GM19372 (cell line): Measurements from ENCODE around the gene TCEAL9.
"Not testable (repeated sequence)": the region's sequence is repeated elsewhere in the genome, so short reads cannot be mapped to it uniquely, and the experiment has no call there.

ENCODE experiments used
- ATAC-seq: cut with Tn5 transposase; IDR thresholded peaks from one replicate; pipeline ENCODE4 v1.9.1; 2021; ENCODE audit warnings: mild to moderate bottlenecking, low read depth, moderate library complexity; ENCODE audit not compliant: unreplicated experiment

Gene TCEAL9

DNA sequence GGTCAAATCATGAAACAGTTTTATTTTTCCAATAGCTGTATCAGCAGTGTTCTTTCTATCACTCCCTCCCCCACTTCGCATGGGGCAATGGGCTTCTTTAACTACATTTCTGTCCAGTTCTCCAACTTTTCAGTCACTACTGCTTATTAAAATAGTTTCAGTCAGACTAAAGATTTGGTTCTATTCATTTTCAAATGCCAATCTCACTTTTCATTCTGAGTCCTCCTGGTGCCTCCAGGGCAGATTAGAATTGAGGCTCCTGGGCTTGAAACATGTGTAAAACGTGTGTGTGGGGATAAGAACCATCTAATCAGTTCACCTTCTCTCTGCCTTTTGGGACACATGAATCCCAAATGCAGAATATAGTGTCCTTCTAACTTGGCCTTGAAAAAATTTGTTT, 16.6 kb downstream of the TCEAL9 start:
- no peak for ATAC-seq

DNA sequence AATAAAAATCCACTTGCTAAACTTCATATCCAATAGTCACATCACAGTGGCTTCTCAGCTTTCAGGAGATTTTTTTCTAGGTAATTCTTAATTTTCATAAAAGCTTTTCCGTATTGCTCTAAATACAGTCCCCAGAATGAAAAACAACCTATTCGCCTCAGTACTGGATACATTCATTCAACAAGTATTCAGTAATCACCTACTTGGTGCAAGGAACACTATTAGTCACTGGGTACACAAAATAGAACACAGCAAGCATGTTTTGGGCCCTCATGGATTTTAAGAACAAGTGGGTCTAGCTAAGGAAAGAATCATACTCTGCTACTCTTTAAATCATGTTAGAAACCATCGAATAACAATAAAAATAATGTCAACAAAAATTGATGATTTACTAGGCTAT, 17.3 kb downstream of the TCEAL9 start:
- ATAC-seq: no peak

DNA sequence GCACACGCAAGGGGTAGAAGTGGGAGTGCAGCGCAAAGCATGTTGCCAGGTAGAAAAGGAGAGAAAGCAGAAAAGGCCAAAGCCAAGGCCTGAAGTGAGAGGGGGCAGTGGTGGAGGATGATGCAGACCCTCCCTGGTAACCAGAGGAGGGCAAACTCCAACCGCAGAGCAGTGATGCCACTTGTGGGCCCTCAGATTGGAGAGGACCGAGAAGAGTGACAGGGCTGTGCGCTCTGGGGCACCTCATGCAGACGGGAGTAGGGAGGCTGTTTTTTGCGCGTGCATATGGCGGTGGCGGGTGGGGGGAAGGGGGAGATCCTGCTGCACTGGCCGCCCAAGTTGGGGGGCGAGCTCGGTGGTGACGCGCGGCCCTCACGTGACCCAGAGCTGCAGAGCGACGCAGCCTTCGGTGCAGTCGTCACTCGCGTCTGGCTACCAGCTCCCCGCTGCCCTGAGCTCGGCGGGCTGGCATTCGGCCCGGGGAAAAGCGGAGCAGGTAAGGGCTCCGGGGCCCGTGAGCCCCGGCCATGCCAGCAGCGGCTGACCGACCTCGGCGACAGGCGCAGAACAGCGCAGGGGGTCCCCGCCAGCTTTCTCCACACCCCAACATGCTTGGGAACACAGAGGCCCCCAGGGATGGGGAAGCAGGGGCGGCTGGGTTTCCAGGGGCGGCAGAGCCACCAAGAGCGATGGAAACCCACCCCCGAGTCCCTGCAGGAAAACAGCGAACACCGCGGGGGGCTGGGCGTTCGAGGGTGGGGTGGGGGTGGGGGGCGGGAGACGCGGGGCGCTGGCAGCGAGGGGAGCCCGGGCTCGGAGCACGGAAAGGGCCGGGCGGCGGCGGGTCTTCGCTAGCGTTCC, 20.0 kb downstream of the TCEAL9 start, which contains the start of gene BEX3:
TSS of gene BEX3 (plus strand) at position 421 of the 861 bp plus-strand sequence. CDS start 984 bp downstream, outside the sequence.
- no peak for ATAC-seq

DNA sequence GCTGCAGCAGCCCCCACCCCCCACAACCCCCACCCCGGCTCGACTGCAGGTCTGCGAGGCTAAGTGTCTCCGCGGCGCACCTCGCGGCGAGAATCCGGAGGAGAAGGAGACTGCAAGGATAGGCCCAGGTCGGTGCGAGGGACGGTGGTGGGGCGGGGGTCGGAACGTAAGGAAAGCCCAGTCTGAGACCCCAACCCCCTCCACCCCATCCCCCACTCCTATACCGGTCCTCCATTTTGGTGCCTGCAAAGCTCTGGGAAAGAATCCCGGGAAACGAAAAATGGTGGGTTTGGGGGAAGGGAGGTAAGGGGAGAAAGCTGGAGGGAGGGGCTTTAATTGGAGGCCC, 20.6 kb downstream of the TCEAL9 start:
- ATAC-seq: no peak

DNA sequence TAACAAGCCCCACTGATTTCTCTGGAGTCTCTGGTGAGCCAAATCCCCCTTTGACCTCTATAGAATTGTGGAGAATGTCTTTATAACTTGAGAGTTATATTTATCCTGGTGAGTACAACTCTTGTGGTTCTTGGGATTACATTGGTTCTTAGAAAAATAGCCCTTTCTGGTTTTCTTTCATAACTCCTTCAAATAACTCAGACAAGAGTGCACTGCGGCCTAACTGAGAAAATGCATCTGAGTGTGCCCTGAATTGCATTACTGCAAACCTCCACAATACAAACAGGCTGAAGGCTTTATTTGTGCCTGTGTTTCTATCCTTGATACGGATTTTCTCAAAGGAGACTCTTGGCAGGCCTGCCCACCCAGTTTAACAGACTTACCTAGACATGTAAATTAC, 22.7 kb downstream of the TCEAL9 start:
- ATAC-seq: no peak

DNA sequence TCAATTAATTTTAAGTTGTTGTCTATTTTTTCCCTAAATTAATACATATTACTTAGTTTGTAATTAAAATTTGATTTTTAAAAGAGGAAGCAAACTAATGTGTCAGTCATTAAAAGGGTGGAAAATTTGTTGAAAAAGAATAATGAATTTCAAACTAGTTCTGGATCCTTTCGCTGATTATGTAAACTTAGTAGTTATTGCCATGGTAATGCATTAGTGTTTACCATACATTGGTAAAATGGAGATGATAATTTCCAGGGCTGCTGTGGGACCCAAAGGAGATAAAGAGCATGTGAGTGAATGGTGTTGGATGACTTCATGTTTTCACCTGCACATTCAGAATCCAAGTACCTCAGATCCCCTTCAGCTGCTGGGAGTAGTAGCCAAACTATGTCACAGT, 26.6 kb downstream of the TCEAL9 start:
- ATAC-seq: no peak

- no peak for ATAC-seq
Observed at GRCh38 chrX:103384672-103385071, 28.4 kb downstream of the TCEAL9 start.

- ATAC-seq: not testable (repeated sequence)
Observed at GRCh38 chrX:103385283-103385830, 29.1 kb downstream of the TCEAL9 start.

DNA sequence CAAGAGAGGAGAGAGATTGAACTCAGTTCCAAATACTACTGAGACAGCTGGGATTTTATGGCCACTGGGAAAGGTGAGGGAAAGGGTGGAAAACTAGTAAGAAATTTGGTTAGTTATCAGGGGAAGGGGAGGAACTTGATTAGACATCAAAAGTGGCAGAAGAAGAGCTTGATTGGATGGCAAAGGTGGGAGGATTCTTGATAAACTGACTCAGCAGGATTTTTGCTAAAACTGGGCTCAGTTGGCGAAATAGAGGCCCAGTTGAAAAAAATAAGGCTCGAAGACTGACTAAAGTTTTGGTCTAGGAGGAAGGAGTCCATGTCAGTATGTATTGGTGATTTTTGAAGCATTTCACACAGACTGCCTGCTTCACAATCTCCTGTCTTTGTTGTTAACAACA, 30.0 kb downstream of the TCEAL9 start:
- no peak for ATAC-seq

DNA sequence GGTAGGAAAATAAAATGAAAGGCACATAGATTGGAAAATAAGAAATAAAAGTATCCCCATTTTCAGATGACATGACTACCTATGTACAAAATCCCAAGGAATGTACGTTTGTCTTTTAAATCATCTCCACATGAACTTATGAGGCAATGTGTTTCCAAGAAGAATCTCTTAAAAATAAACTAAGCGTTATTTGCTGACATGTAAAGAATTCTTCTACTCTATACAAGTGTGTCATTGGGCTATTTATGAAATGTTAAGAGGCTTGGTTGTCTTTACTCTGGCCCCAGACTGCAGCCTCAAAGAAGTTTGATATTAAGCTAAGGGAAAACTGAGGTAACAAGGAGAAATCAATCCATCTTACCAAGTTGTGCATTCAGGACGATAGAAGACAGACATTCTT, 37.2 kb downstream of the TCEAL9 start:
- ATAC-seq: no peak

DNA sequence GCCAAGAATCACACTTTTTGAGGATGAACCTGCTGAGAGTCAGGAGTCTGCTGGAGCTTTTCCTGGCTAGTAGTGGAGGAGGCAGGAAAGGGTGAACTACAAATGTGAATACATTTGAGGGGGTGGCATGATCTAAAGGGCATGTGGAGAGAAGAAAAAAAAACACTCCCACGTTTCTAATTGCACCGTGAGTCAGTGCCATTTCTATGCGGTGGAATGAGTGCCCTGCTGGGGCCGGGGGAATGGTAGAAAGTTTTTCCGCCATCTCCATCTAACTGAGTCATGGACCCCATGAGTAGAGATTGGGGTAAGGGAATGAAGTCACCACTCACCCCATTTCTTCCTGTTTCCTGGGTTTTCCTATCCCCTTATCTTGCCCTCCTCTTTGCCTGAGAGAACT, 39.9 kb downstream of the TCEAL9 start:
- no peak for ATAC-seq

GRCh38 chrX:103396660-103397059, 40.4 kb downstream of the TCEAL9 start:
- ATAC-seq: no peak

DNA sequence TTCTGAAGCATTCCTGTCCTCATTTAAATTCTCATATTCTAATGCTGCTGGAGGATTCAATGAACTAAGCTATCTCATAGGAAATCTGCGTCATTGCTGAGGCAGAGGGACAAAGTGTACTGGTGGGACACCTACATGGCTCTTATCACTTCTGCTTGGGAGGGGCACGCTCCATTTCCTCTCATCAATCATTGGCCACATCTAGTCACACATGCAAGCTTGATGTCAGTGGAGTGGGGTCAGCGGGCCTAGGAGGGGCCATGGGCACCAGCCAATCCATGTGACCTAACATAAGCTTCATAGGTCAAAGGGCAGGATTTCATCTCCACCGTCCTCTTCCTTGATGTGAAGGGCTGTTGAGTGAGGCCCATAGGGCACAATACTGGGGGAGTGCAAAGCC, 41.4 kb downstream of the TCEAL9 start:
- no peak for ATAC-seq

DNA sequence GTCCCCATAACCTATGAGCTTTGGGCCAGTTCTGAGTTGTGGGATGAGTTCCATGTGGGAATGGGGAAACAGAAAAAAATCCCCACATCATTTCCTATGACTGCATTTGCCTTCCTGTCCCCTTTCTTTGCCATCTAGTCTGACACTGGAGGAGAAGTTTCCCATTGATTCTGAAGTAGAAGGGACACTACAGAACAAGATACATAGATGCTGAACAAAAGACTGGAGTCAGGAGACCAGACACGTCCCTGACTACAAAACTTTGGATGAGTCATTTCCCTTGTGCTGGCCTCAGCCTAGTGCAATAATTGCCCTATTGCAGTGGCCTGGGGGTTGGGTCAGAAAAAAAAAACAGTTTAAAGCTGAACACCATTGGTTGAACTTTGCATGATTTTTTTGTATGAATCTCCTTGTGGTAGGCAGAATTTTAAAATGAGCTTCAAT, 42.1 kb downstream of the TCEAL9 start:
- no peak for ATAC-seq

- ATAC-seq: no peak
Observed at GRCh38 chrX:103399744-103400143, 43.4 kb downstream of the TCEAL9 start.

GRCh38 chrX:103400931-103401330, 44.6 kb downstream of the TCEAL9 start:
- ATAC-seq: no peak

- ATAC-seq: peak; percentile 98
Observed at GRCh38 chrX:103404231-103405008, 48.1 kb downstream of the TCEAL9 start.

- ATAC-seq: no peak
Observed at GRCh38 chrX:103405009-103405333, 48.7 kb downstream of the TCEAL9 start.

- no peak for ATAC-seq
Observed at GRCh38 chrX:103406256-103406655, 50.0 kb downstream of the TCEAL9 start.

DNA sequence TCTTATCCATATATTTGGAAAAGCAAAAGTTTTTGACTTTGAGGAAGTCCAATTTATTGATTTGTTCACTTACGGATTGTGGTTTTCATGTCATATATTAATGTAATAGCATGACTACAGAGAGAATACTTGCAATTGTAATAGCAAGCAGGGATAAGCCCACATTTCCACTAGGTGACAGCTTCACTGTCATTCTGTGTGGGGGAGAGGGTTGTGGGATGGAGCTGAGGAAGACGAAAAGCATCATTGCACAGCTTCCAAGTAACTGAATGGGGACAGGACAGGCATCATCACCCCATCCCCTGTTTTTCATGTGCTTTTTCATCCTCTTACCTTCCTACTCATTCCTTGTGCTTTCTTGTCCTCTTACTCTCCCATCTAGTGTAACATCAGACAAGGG, 51.5 kb downstream of the TCEAL9 start:
- ATAC-seq: no peak
